Activated T-cell treated with anti-CD3 and anti-CD28 coated beads, Interleukin-2, amount 50 U/mL, for 48 hours (primary cell): ENCODE data around the gene TINAGL1.

Experiments
- DNase-seq, 2 experiments: peaks; one replicate each; pipeline ENCODE4 v3.0.0-alpha.2; 2020

The TINAGL1 gene

GRCh38 chr1:31628931-31629556 lies 52.7 kb downstream of the TINAGL1 start:
- no peak for DNase-seq

GRCh38 chr1:31632649-31633048 lies 56.3 kb downstream of the TINAGL1 start:
- DNase-seq, result no peak

GRCh38 chr1:31633117-31633516 lies 56.8 kb downstream of the TINAGL1 start:
- peak; percentile 59 to 63 for DNase-seq
